CD4-positive, alpha-beta T cell (primary cell): ENCODE results near the gene ASTN2. TPM values are rescaled to one million over a fixed set of nuclear protein-coding genes. Genes with fewer than 3 reads are reported as not detected.
"Not testable (repeated sequence)": the region's sequence is repeated elsewhere in the genome, so short reads cannot be mapped to it uniquely, and the experiment has no call there.

Experiments used
- ATAC-seq: fragments of 200-7000 bp; cut with Tn5 transposase; one replicate; pipeline ENCODE4 v1.10.0; 2022; ENCODE audit warnings: mild to moderate bottlenecking; ENCODE audit not compliant: poor library complexity
- CTCF ChIA-PET: fragments of 350-600 bp; sonication (Branson Sonifier 250); formaldehyde crosslinking; loops from one replicate; lab custom pipeline; 2021; ENCODE audit warnings: antibody characterized with exemption, inconsistent platforms; lab: Charles Lee
- POLR2A ChIA-PET: fragments of 350-600 bp; sonication (Branson Sonifier 250); formaldehyde crosslinking; loops from one replicate; lab custom pipeline; 2021; ENCODE audit warnings: antibody characterized with exemption, inconsistent platforms; lab: Charles Lee
- DNase-seq, 14 experiments: peaks; one replicate each; pipeline ENCODE4 v3.0.0-alpha.2; 2013 to 2020; ENCODE audit warnings: mixed read lengths in 2 of 14
- H3K27ac ChIP-seq, 2 donors: one replicate each; pipeline versions ENCODE4 v1.5.1 to v1.7.0; 2013; ENCODE audit warnings: low read length in 2 of 2, low read depth in 1 of 2, mild to moderate bottlenecking in 1 of 2
- H3K27me3 ChIP-seq, 2 experiments: 1 replicate in 1 of 2; 2 replicates in 1 of 2; pipeline versions ENCODE4 v1.6.1 to v1.7.0; 2013; ENCODE audit warnings: low read length in 2 of 2, control low read depth in 1 of 2, mild to moderate bottlenecking in 1 of 2, moderate library complexity in 1 of 2; ENCODE audit not compliant: insufficient read depth in 2 of 2, control insufficient read depth in 1 of 2
- H3K36me3 ChIP-seq: one replicate; pipeline ENCODE4 v1.6.1; 2013; ENCODE audit warnings: low read length, control low read depth; ENCODE audit not compliant: insufficient read depth
- H3K4me1 ChIP-seq: one replicate; pipeline ENCODE4 v1.6.1; 2013; ENCODE audit warnings: low read length, control low read depth; ENCODE audit not compliant: insufficient read depth
- H3K4me3 ChIP-seq: one replicate; pipeline ENCODE4 v1.5.1; 2013; ENCODE audit warnings: mild to moderate bottlenecking, low read length, moderate library complexity
- H3K9me3 ChIP-seq, 2 experiments: 1 replicate in 1 of 2; 2 replicates in 1 of 2; pipeline versions ENCODE4 v1.6.1 to v1.7.0; 2013; ENCODE audit warnings: low read length in 2 of 2, mild to moderate bottlenecking in 2 of 2, control low read depth in 1 of 2, moderate library complexity in 1 of 2; ENCODE audit not compliant: control insufficient read depth in 1 of 2, insufficient read depth in 1 of 2
- H3K27ac Mint-ChIP-seq: one replicate; pipeline ENCODE4 v1.8.0; 2020; ENCODE audit warnings: mixed read lengths
- H3K27me3 Mint-ChIP-seq: one replicate; pipeline ENCODE4 v1.8.0; 2021; ENCODE audit warnings: mixed read lengths
- H3K36me3 Mint-ChIP-seq: one replicate; pipeline ENCODE4 v1.8.0; 2021; ENCODE audit warnings: low read depth, mixed read lengths
- H3K4me1 Mint-ChIP-seq: one replicate; pipeline ENCODE4 v1.8.0; 2021; ENCODE audit warnings: low read depth, mixed read lengths
- H3K4me3 Mint-ChIP-seq: one replicate; pipeline ENCODE4 v1.8.0; 2020; ENCODE audit warnings: mild to moderate bottlenecking, mixed read lengths
- H3K9me3 Mint-ChIP-seq: one replicate; pipeline ENCODE4 v1.8.0; 2020; ENCODE audit warnings: mixed read lengths
- CTCF ChIP-seq: fragments of 200-600 bp; IDR thresholded peaks from one replicate; pipeline ENCODE4 v1.8.0; 2022; ENCODE audit warnings: antibody characterized with exemption, mild to moderate bottlenecking
- intact Hi-C, 2 experiments: fragments of 100-400 bp; cut with DNase I in 1 of 2; cut with micrococcal nuclease in 1 of 2; formaldehyde crosslinking; loops; one replicate each; pipeline versions ENCODE4 v1.15.1 to v1.9.0; 2023 to 2025; cut with DNase I, micrococcal nuclease
- total RNA-seq, 174 experiments: library from RNA in 2 of 174; stranded (reverse) in 2 of 174; gene quantifications; one replicate each; pipeline ENCODE4 v1.2.3 and lab custom pipeline; 2021 to 2026

The ASTN2 gene
- total RNA-seq, 2 experiments from 2014 or later: 2.3 to 2.4 TPM

DNA sequence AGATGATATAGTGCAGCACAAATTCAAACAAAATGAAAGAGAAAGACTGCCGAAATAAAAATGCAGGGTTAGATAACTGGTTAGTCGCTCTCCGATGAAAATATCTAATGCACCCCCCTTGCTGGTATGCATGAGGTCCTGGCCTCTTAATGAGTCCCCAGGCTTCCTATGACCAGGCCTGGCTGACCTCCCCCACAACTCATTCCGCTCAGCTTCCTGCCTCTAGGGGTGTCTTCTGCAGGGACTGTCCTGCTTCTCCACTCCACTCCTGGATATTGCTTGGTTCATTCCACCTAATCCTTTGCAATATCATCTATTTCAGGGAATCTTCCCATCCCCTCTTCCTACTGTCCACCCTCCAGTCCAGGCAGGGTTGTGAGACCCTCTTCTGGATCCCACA is 341.8 kb downstream of the ASTN2 start:
- no peaks in the 10 kb centered on the region for H3K27me3 ChIP-seq
- no peak for TF ChIP-seq CTCF
- CTCF ChIA-PET: no interaction called here
- H3K4me3 ChIP-seq: no peak overlapping the region
- H3K4me1 ChIP-seq: no peaks in the 10 kb centered on the region
- H3K9me3 ChIP-seq: peaks cover 0 to 9% of the 10 kb centered on the region in 2 experiments
- POLR2A ChIA-PET: no interaction called here
- DNase-seq (no peak), ATAC-seq (no peak)
- no peak overlapping the region for H3K27ac ChIP-seq
- Mint-ChIP-seq H3K4me1 (no peaks in the 10 kb centered on the region), H3K9me3 (peaks cover 4% of the 10 kb centered on the region), H3K36me3 (no peaks in the 10 kb centered on the region), H3K27me3 (peaks cover 6% of the 10 kb centered on the region), H3K4me3 (no peak overlapping the region), H3K27ac (no peak overlapping the region)
- intact Hi-C loops: no loop called here
- no peaks in the 10 kb centered on the region for H3K36me3 ChIP-seq

DNA sequence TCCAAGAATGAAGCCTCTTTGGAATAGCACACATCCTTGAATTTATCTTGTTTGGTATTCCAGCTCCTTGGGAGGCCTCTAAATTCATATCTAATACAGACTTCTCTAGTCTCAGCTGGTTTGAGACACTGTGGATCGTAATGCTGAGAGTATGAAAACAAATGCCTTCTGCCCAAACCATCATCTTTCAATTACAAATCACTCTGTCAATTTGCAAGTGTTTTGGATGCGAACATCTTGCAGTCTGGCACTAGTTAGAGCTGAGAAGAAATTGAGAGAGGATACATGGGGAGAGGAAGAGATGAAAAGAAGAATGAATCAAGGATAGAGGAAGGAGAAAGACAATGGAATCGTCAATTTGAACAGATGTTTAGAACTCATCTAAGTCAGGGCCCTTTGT is 342.6 kb downstream of the ASTN2 start:
- POLR2A ChIA-PET: no interaction called here
- intact Hi-C loops: no loop called here
- Histone ChIP-seq H3K4me3 (no peak overlapping the region), H3K36me3 (no peaks in the 10 kb centered on the region), H3K9me3 (peaks cover 0 to 9% of the 10 kb centered on the region in 2 experiments), H3K4me1 (no peaks in the 10 kb centered on the region), H3K27me3 (no peaks in the 10 kb centered on the region), H3K27ac (no peak overlapping the region)
- Mint-ChIP-seq H3K27me3 (peaks cover 6% of the 10 kb centered on the region), H3K9me3 (peaks cover 4% of the 10 kb centered on the region), H3K27ac (no peak overlapping the region), H3K36me3 (no peaks in the 10 kb centered on the region), H3K4me1 (no peaks in the 10 kb centered on the region), H3K4me3 (no peak overlapping the region)
- no peak for TF ChIP-seq CTCF
- DNase-seq (no peak), ATAC-seq (no peak)
- CTCF ChIA-PET: no interaction called here

DNA sequence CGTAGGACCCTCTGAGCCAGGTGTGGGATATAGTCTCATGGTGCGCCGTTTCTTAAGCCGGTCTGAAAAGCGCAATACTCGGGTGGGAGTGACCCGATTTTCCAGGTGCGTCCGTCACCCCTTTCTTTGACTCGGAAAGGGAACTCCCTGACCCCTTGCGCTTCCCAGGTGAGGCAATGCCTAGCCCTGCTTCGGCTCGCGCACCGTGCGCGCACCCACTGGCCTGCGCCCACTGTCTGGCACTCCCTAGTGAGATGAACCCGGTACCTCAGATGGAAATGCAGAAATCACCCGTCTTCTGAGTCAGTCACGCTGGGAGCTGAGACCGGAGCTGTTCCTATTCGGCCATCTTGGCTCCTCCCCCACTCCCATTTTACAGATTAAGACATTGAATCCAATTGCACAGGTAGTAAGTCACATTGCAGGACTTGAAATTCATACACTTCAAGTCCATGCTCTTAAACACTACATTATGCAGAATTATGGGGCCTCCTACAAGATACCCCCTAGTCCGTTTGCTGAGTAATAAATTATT is 343.1 kb downstream of the ASTN2 start:
- intact Hi-C loops, H3K4me1 ChIP-seq, DNase-seq, H3K27me3 ChIP-seq, H3K4me1 Mint-ChIP-seq, CTCF ChIA-PET, H3K4me3 ChIP-seq, POLR2A ChIA-PET, H3K36me3 Mint-ChIP-seq, H3K9me3 ChIP-seq, H3K27ac Mint-ChIP-seq, H3K27me3 Mint-ChIP-seq, H3K4me3 Mint-ChIP-seq, H3K36me3 ChIP-seq, H3K9me3 Mint-ChIP-seq, H3K27ac ChIP-seq, ATAC-seq: not testable (repeated sequence)
